Central memory CD8-positive, alpha-beta T cell (primary cell): ENCODE measurements around the gene MTARC2.

ENCODE experiments used
- ATAC-seq: fragments of 150-1000 bp; cut with Tn5 transposase; replicated peaks from 2 replicates; pipeline ENCODE4 v1.10.0; 2022; ENCODE audit warnings: mild to moderate bottlenecking, moderate FRiP score, moderate number of reproducible peaks; ENCODE audit not compliant: poor library complexity, severe bottlenecking; ENCODE audit errors: extremely low read depth
- DNase-seq, 2 donors: peaks; one replicate each; pipeline ENCODE4 v3.0.0; 2021; ENCODE audit warnings: low spot score in 2 of 2
- H3K27ac Mint-ChIP-seq: one replicate; pipeline ENCODE4 v1.8.0; 2022; ENCODE audit warnings: low read depth, mild to moderate bottlenecking, moderate library complexity, mixed read lengths
- H3K27me3 Mint-ChIP-seq: one replicate; pipeline ENCODE4 v1.8.0; 2022; ENCODE audit warnings: mixed read lengths
- H3K36me3 Mint-ChIP-seq: one replicate; pipeline ENCODE4 v1.8.0; 2022; ENCODE audit warnings: mild to moderate bottlenecking, moderate library complexity, mixed read lengths; ENCODE audit not compliant: insufficient read depth
- H3K4me1 Mint-ChIP-seq: one replicate; pipeline ENCODE4 v1.8.0; 2022; ENCODE audit warnings: mixed read lengths
- H3K4me3 Mint-ChIP-seq: one replicate; pipeline ENCODE4 v1.8.0; 2022; ENCODE audit warnings: mild to moderate bottlenecking, moderate library complexity, mixed read lengths
- H3K9me3 Mint-ChIP-seq: one replicate; pipeline ENCODE4 v1.8.0; 2022; ENCODE audit warnings: mixed read lengths

MTARC2 gene

DNA sequence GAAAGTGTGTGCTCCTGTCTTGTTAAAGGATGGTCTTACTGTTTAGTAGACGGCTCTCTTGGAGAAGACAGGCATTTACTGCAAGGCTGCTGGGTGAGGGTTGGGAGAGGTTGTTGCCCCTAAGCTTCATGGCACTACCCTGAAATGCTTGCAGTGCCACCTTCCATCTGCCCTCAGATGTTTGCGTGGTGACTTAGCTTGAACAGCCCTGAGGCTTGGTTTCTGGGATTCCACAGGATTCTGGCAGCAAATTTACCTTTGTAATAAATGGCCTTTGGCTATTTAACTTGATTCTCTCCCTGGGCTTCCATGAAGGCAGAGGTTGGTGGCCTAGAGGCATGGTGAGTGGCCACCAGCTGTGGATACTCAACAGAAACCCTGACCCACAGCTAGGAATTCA, 50.2 kb downstream of the MTARC2 start:
- no peak for DNase-seq
- peaks cover 24% of the 10 kb centered on the region for H3K27me3 Mint-ChIP-seq
- no peaks in the 10 kb centered on the region for H3K4me1 Mint-ChIP-seq
- no peak for ATAC-seq
- no peak overlapping the region for H3K27ac Mint-ChIP-seq
- no peaks in the 10 kb centered on the region for H3K9me3 Mint-ChIP-seq
- no peak overlapping the region for H3K4me3 Mint-ChIP-seq
- H3K36me3 Mint-ChIP-seq, result peaks cover 2% of the 10 kb centered on the region

DNA sequence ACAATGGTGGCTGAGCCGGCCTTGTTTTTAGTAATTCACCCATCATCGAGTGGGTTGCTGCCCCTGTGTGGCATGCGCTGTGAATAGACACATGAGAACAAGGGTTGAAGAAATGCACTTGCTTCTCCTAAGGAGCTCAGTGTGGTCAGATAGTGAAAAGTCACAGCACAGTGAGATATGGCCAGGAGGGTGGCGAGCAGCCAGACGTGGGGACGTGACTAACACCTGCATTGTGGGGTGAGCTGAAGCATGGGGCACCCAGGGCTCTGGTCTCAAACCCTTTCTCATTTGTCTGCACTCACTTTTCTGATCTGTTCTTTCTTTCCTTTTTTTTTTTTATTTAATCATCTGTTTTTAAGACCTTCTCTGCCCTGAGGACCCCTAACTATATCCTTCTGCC, 52.1 kb downstream of the MTARC2 start:
- H3K4me3 Mint-ChIP-seq, result no peak overlapping the region
- peaks cover 29% of the 10 kb centered on the region for H3K27me3 Mint-ChIP-seq
- H3K9me3 Mint-ChIP-seq, result no peaks in the 10 kb centered on the region
- ATAC-seq (no peak), DNase-seq (no peak)
- no peaks in the 10 kb centered on the region for H3K36me3 Mint-ChIP-seq
- H3K27ac Mint-ChIP-seq, result no peak overlapping the region
- H3K4me1 Mint-ChIP-seq, result no peaks in the 10 kb centered on the region

DNA sequence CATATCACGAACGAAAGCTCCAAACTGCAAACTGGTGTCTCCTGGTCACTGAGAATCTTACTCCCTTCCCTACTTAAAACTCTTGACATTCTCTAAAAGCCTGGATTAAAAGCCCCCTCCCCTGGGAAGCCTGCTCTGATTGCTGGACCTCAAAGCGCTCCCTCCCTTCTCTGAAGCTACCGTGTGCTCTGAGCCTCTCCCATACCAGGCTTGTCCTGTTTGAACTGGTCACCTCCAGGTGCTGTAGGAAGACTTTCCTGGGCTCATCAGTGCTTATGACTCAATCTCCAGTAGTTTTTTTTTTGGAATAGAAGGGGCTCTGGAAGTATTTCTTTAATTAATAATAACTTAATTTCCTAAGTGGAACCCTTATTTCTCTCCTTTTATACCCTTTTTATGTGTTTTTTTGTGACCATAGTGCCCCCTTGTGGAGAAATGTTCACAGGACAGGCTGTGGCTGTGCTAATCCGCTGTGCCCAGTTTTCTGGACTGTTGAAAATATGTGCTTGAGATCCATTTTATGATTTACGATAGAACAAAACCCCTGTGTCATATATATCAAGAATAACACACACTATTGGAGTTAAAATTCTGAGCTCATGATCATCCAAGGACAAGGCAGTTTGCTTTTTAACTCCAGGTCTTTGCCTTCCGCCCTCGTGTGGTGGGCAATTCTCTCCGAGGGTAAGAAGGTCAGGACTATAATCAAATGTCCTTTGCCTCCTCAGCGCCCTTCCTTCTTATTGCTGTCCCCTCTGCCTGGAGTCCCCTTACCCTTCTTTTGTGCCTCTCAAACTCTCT, 55.5 kb downstream of the MTARC2 start:
- Mint-ChIP-seq H3K9me3 (no peaks in the 10 kb centered on the region), H3K27me3 (peaks cover 55% of the 10 kb centered on the region), H3K36me3 (no peaks in the 10 kb centered on the region), H3K27ac (no peak overlapping the region), H3K4me1 (no peaks in the 10 kb centered on the region), H3K4me3 (no peak overlapping the region)
- no peak for ATAC-seq
- no peak for DNase-seq

DNA sequence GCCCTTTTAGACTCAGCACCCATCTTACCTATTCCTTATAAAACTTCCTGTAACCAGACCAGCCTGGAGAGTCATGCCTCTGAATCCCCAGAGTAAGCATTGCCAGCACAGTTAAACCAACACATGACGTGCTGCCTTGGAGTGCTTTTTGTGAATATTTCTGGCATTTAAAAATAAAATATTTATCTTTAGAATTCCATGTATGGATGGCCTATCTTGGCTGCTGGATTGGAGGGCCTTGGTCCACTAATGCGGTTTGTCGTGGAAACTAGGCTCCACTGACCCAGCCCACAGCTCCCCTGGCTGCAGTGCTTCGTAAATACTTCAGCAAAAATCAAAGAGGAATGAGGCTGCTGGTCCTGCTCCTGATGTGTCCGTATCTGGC, 56.1 kb downstream of the MTARC2 start:
- Mint-ChIP-seq H3K27ac (no peak overlapping the region), H3K4me1 (no peaks in the 10 kb centered on the region), H3K27me3 (peaks cover 56% of the 10 kb centered on the region), H3K36me3 (no peaks in the 10 kb centered on the region), H3K9me3 (no peaks in the 10 kb centered on the region), H3K4me3 (no peak overlapping the region)
- DNase-seq, result no peak
- ATAC-seq, result no peak

DNA sequence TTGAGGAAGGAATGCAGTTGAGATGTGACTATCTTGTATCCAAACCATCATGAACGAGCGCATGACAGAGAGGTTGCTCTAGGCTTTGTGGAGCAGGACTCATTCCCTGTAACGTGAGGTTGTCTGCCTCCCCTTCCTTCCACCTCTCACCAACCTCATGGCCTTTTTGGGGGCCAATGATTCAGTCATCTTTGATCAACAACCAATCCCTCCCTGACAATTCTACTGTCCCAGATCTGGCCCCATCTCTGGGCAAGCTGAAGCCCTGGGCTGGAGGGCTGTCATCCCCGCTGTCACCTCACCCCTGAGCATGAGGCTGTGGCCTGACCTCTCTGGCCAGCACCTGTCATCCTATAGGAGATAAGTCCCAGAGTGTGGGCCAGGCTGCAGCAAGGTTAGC, 58.3 kb downstream of the MTARC2 start:
- no peak overlapping the region for H3K27ac Mint-ChIP-seq
- peaks cover 7% of the 10 kb centered on the region for H3K4me1 Mint-ChIP-seq
- H3K4me3 Mint-ChIP-seq, result no peak overlapping the region
- H3K9me3 Mint-ChIP-seq, result no peaks in the 10 kb centered on the region
- no peaks in the 10 kb centered on the region for H3K36me3 Mint-ChIP-seq
- ATAC-seq, result no peak
- peaks cover 62% of the 10 kb centered on the region for H3K27me3 Mint-ChIP-seq
- DNase-seq, result no peak

DNA sequence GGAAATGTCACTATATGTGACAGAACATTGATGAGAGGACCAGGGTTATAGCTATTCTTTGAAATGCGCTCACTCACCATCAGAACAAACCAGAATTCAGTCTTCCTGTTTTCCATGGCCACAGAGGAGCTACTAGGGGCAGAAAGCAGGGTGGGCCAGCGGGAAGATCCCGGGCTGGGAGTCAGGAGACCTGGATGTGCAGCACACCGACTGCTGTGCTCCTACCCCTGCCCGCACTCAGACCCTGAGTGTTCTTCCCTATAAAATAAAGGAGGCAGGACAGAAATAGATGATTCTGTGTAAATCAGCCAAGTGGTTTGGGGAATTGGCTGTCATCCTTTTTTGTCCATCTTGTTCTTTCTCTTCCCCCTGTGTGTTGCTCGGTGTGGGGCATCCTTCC, 59.6 kb downstream of the MTARC2 start:
- ATAC-seq, result no peak
- peaks cover 7% of the 10 kb centered on the region for H3K4me1 Mint-ChIP-seq
- no peak for DNase-seq
- no peak overlapping the region for H3K27ac Mint-ChIP-seq
- no peak overlapping the region for H3K4me3 Mint-ChIP-seq
- H3K9me3 Mint-ChIP-seq, result no peaks in the 10 kb centered on the region
- H3K36me3 Mint-ChIP-seq, result no peaks in the 10 kb centered on the region
- H3K27me3 Mint-ChIP-seq, result peaks cover 62% of the 10 kb centered on the region

DNA sequence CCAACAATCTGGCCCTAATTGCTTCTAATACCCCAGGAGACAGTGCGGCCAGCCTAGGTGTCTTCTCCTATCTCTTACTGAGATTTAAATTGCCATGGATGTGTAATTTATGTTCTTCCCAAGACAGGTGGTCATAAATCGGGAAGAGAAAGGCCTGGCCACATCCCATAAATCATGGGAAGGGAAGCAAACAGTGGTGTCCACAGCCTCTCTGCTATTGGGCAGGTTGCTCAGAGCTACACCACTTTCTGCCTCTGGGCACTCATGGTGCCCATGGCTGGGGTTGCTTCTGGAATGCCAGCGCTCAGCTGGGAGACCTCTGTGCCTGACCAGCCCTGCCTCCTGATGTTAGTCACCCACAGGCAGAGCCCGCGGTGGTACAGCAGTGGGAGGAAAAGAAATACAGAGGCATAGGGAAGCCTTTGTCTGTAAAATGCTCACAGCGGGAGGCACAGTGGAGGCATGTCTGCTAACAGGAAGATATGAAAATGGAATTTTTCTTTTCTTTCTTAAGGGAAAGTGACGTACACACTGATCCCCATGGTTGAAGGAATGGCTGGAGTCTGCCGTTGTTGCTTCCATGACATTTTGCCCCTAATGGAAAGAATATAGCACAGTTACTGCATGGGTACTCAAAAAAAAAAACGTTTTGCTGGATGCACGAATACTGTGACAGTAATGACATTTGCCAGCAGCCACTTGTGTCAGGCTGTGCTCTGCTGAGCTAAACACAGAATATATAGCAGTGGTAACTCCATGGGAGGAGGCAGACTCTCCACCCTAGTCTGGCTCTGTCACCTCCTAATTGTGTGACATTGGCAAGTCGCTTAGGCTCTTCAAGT, 60.4 kb downstream of the MTARC2 start:
- H3K4me3 Mint-ChIP-seq, result no peak overlapping the region
- peaks cover 7% of the 10 kb centered on the region for H3K4me1 Mint-ChIP-seq
- H3K27ac Mint-ChIP-seq, result no peak overlapping the region
- no peaks in the 10 kb centered on the region for H3K36me3 Mint-ChIP-seq
- ATAC-seq (no peak), DNase-seq (no peak)
- peaks cover 62% of the 10 kb centered on the region for H3K27me3 Mint-ChIP-seq
- no peaks in the 10 kb centered on the region for H3K9me3 Mint-ChIP-seq

DNA sequence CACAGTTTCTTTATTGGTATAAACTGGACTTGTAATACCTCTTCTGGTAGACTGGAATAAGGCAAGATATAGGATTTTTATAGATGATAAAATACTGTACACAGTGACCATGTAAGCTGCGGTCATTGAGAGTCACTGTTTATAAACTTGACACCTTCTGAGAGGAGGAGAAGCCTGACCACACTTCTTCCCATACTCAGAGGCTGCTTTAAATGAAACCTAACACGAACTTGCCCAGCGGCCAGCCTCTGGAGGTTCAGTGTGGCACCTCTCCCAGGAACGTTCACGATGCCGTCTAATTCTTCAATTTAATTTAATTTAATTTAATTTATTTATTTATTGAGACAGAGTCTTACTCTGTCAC, 61.0 kb downstream of the MTARC2 start:
- DNase-seq, result no peak
- H3K4me1 Mint-ChIP-seq, result peaks cover 7% of the 10 kb centered on the region
- no peak for ATAC-seq
- H3K9me3 Mint-ChIP-seq, result no peaks in the 10 kb centered on the region
- no peak overlapping the region for H3K4me3 Mint-ChIP-seq
- peaks cover 66% of the 10 kb centered on the region for H3K27me3 Mint-ChIP-seq
- H3K27ac Mint-ChIP-seq, result no peak overlapping the region
- no peaks in the 10 kb centered on the region for H3K36me3 Mint-ChIP-seq

DNA sequence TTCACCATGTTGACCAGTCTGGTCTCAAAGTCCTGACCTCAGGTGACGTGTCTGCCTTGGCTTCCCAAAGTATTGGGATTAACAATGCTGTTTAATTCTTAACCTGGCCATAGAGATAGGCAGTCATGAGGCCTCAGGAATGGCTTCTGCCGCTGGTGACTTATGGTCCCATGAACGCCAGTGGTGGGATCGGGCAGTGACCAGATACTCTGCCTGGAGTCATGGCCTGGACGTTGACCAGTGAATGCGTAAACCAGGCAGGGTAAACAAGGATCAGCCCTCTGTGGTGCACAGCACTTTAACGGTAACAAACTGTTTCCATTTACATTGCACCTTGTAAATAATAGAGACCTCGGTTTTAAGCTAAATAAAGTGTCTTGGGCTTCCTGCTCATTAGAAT, 61.6 kb downstream of the MTARC2 start:
- DNase-seq (no peak), ATAC-seq (no peak)
- Mint-ChIP-seq H3K27me3 (peaks cover 71% of the 10 kb centered on the region), H3K4me3 (no peak overlapping the region), H3K27ac (no peak overlapping the region), H3K36me3 (no peaks in the 10 kb centered on the region), H3K9me3 (no peaks in the 10 kb centered on the region), H3K4me1 (peaks cover 7% of the 10 kb centered on the region)

DNA sequence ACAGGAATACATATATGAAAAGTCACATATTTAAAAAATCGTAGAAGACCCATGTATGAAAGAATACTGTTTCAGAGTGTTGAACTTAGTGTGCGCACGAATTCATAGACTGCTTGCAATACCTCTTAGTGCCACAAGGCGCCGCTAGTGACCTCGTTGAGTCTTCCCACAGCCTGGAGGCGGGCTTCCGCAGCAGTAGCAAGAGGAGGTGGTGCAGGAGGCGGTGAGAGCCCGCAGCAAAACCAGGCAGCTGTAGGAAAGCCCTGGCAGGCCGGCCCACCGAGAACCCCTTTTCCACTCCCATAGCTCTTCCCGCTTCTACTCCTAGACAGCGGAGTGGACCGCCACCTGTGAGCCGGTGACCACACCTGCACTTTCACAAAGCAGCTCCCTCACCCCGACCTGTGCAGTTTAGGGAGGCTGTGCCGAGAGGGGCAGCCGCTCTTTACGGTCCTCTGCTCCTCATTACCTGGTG, 62.1 kb downstream of the MTARC2 start:
- peak; percentile 73 for ATAC-seq
- no peaks in the 10 kb centered on the region for H3K36me3 Mint-ChIP-seq
- no peaks in the 10 kb centered on the region for H3K9me3 Mint-ChIP-seq
- peaks cover 7% of the 10 kb centered on the region for H3K4me1 Mint-ChIP-seq
- peak; percentile 27 to 37 for DNase-seq
- peaks cover 74% of the 10 kb centered on the region for H3K27me3 Mint-ChIP-seq
- no peak overlapping the region for H3K27ac Mint-ChIP-seq
- H3K4me3 Mint-ChIP-seq, result peak overlapping the region; percentile 51

DNA sequence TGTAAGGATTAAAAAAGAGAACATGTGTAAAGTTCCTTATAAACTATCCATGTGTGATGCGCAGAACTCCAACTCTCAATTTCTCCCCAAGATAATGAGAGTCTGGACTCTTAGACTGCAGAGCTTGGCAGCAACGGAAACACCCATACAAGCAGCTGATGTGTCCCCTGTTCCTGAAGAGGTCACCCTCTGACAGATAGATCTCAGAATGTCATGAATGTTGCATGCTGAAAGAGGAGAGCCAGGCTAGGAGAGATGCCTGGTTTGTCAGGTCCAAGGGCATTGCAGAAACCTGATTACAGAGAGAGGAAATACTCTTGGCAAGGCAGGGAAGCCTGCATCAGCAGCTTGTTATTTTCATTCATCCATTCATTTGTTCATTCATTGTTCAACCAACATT, 62.8 kb downstream of the MTARC2 start:
- ATAC-seq, result no peak
- Mint-ChIP-seq H3K36me3 (no peaks in the 10 kb centered on the region), H3K9me3 (no peaks in the 10 kb centered on the region), H3K4me1 (peaks cover 7% of the 10 kb centered on the region), H3K27ac (no peak overlapping the region), H3K27me3 (peaks cover 81% of the 10 kb centered on the region), H3K4me3 (no peak overlapping the region)
- no peak for DNase-seq

DNA sequence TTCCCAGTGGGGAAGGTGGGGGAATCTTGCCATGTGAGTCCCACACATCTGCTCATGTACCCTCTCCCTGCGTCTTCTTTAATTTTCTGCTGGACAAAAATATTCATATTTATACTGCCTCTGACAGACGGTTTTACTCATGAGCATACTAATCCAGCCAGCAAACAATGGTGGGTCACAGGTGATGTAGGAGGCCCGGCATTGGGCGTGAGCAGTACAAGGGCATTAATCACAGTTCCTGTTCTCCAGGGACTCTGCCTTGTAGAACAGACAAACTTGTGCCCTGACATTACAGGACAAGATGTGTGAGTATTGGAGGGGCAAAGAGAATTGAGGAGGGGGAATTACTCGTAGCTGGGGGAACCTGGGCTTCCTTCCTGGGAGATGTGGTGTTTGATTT, 63.6 kb downstream of the MTARC2 start:
- ATAC-seq (no peak), DNase-seq (no peak)
- no peak overlapping the region for H3K27ac Mint-ChIP-seq
- peaks cover 7% of the 10 kb centered on the region for H3K4me1 Mint-ChIP-seq
- peaks cover 78% of the 10 kb centered on the region for H3K27me3 Mint-ChIP-seq
- H3K36me3 Mint-ChIP-seq, result no peaks in the 10 kb centered on the region
- no peaks in the 10 kb centered on the region for H3K9me3 Mint-ChIP-seq
- H3K4me3 Mint-ChIP-seq, result no peak overlapping the region

DNA sequence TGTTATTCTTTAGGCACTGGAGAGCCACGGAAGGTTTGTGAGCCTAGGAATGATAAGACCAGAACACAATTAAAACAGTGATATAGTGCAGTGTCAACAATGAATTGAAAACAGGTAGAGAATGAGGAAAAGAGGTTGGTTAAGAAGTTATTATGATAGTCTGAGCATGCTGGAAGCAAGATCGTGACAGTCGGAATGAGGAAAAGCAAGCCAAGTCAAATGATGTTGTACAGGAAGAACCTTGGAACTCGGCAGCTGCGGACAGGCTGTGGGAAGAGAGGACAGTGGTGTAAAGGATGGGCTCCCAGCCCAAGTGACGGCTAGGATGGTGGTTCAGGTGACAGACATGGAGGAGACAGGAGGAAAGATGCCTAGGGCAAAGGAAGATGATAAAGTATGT, 64.2 kb downstream of the MTARC2 start:
- ATAC-seq, result no peak
- no peak for DNase-seq
- no peaks in the 10 kb centered on the region for H3K36me3 Mint-ChIP-seq
- H3K4me3 Mint-ChIP-seq, result no peak overlapping the region
- peaks cover 77% of the 10 kb centered on the region for H3K27me3 Mint-ChIP-seq
- peaks cover 7% of the 10 kb centered on the region for H3K4me1 Mint-ChIP-seq
- H3K9me3 Mint-ChIP-seq, result no peaks in the 10 kb centered on the region
- no peak overlapping the region for H3K27ac Mint-ChIP-seq
